HG03521 (cell line): ENCODE results near the gene LCE1E.

ENCODE experiments used
- ATAC-seq: cut with Tn5 transposase; IDR thresholded peaks from one replicate; pipeline ENCODE4 v1.9.1; 2021; ENCODE audit warnings: mild to moderate bottlenecking, moderate library complexity; ENCODE audit not compliant: unreplicated experiment

LCE1E gene, protein sequence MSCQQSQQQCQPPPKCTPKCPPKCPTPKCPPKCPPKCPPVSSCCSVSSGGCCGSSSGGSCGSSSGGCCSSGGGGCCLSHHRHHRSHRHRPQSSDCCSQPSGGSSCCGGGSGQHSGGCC

DNA sequence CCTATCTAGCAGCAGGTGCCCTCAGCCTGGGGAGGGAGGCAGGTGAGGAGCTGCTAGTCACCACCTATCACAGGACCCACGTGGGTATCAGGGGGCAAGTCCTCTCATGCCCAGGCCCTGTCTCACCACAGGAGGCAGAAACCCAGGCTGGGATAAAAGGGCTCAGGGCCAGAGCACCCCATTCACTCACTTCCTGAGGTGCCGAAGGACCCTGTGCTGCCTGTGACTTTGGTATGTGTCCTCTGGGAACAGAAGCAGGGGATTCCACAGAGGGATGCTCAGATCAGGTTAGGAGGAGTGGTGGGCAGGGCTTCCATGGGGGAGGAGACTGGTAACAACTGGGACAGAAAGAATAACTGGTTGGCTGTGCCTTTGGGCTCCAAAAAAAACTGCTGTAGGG lies at the start of gene LCE1E:
Gene LCE1E, plus strand, starts transcription at position 181 of the 400 bp plus-strand sequence. CDS start 1,043 bp downstream, outside the sequence.
- ATAC-seq = no peak

GRCh38 chr1:152737997-152738396 lies 48.1 kb upstream of the LCE1E start:
- ATAC-seq = no peak

- ATAC-seq = no peak
Observed at GRCh38 chr1:152739841-152740240, 46.2 kb upstream of the LCE1E start.

DNA sequence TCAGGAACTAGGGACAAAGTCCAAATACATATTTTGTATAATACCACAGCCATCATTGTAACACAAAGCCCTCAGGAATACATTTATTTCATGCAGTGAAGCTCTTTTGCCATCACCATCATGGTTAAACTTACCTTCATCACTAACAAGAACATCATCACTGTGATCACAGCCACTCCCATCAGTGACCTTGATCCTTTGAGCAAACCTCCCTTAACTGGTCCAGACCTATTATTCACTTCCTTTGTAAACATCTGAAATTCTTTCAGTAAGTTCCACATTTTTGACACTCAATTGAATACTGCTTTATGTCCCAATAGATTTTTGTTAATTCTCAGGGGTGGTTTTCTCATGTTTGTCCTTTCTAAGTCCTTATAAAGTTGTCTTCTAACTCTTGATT lies 44.4 kb upstream of the LCE1E start:
- ATAC-seq = no peak

- no peak for ATAC-seq
Observed at GRCh38 chr1:152743371-152744145, 42.5 kb upstream of the LCE1E start.

DNA sequence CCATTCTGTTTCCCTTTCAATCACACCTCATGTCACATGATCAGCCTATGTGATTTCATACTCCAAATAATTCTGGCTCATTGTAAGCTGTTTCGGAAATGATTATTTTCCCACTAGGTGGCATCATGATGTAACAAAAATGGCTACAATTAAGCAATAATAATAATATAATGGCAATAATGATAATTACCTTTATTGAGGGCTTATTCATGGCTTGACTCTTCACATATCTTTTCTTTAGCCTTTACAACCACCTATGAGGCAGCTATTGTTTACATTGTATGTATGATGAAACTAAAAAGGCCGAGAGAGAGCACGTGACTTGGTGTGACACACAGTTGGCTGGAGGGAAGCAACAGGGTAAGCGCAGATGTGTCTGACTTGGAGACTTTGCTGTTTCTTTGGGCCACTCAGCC lies 40.8 kb upstream of the LCE1E start:
- ATAC-seq = no peak

DNA sequence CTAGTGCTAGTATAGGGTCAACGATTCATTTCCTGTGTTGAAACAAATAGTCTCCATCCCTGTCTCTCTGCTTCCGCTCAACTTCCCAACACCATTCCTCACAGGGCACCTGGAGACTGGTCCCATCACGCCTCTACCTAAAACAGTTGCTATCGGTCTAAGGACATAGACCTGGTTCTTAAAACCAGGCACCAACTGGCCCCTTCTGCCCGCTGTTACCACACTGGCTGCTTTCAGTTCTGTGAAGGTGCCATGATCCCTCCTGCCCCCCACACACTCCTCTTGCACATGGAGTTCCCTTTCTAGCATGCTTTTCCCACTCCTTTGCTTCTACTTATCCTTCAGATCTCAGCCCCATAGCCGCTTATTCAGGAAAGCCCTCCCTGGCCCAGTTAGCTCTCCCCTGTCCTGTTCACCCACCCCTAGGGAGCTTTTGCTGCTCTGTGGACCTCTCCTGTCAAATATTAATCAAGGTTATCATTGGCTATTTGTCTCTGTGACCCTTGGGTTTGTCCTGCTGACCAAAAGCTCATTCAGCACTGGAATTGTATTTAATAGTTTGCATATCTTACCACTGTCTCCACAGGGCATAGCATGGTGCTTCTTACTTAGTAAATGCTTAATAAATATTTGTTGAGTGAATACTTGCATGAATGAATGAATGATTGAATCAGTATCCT lies 40.2 kb upstream of the LCE1E start:
- ATAC-seq = no peak

DNA sequence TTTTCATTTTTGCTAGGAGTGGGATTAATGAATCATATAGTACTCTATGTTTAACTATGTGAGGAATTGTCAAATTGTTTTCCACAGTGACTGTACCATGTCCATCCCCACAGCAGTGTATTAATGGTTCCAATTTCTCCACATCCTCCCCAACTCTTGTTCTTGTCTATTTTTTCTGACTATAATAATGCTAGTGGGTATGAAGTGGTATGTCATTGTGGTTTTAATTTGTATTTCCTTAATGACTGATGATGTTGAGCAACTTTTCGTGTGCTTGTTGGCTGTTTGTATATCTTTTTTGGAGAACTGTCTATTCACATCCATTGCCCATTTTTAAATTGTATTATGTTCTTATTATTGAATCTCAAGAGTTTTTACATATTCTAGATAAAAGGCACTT lies 38.2 kb upstream of the LCE1E start:
- ATAC-seq = no peak

DNA sequence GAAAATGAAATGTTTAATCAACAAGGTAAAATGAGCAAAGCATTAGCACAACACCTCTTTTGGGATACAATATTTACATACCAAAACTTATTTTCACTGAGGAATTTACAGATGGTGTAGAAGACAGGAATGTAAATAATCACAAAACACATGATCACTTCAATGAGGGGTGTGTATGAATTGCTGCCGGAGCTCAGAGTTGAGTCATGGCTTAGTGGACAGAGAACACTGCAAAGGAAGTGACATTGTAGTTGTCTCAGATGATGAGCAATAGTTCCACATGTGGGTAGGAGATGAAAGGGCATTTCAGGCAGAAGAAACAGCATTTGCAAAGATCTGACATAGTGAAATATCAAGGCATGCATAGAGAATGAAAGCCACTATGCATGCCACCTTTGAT lies 33.8 kb upstream of the LCE1E start:
- no peak for ATAC-seq

GRCh38 chr1:152753586-152753985 lies 32.5 kb upstream of the LCE1E start:
- no peak for ATAC-seq

DNA sequence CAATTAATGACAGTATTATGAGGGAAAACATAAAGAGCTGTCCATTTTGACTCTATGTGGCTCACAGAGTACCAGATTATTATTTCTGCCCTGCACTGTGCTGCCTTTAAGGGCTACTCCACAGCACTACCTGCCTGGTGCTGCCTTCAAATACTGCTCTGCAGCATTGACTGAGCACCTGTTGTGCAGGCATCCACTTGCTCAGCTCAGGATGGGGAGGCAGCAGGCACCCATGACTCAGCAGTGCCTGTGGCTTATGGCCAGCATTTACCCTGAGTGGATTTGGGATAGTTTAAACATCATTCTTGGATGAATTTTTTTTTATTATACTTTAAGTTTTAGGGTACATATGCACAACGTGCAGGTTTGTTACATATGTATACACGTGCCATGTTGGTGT lies 29.2 kb upstream of the LCE1E start:
- ATAC-seq = no peak

- no peak for ATAC-seq
Observed at GRCh38 chr1:152757747-152758146, 28.3 kb upstream of the LCE1E start, which contains the start of gene KPRP. Gene KPRP, plus strand, starts transcription at chr1:152758025. Its CDS starts 1,564 bp downstream, at chr1:152759589.

DNA sequence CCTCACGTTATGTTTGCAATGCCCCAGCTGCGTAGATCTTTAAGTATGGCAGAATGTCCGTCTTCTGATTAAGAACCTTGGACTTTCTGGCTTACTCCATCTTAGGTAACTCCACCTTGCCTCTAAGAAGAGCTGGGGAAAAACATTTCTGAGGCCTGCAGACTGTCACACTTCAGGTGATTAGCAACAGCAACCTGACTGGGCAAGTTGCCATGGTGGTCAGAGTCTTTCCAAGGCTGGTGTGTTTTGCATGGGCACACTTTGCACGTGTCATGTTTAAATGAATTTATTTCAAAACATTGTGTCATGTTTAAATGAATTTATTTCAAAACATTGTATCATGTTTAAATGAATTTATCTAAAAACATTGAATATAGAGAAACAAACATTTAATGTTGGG lies 27.4 kb upstream of the LCE1E start:
- no peak for ATAC-seq

DNA sequence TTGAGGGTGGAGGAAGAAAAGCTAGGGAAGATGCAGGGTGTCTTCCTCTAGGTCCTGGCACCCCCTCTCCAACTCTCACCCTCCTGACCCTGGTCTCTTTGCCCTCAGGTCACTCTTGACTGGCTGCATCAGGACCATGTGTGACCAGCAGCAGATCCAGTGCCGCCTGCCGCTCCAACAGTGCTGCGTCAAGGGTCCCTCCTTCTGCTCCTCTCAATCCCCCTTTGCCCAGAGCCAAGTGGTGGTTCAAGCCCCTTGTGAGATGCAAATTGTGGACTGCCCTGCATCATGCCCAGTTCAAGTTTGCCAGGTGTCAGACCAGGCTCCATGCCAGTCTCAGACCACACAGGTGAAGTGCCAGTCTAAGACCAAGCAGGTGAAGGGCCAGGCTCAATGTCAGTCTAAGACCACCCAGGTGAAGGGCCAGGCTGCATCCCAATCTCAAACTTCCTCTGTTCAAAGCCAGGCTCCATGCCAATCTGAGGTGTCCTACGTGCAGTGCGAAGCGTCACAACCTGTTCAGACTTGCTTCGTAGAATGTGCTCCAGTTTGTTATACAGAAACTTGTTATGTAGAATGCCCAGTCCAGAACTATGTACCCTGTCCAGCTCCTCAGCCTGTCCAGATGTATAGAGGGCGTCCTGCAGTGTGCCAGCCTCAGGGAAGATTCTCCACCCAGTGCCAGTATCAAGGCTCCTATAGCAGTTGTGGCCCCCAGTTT lies 26.4 kb upstream of the LCE1E start:
- ATAC-seq = no peak

GRCh38 chr1:152760551-152761190 lies 25.4 kb upstream of the LCE1E start:
- ATAC-seq = no peak

DNA sequence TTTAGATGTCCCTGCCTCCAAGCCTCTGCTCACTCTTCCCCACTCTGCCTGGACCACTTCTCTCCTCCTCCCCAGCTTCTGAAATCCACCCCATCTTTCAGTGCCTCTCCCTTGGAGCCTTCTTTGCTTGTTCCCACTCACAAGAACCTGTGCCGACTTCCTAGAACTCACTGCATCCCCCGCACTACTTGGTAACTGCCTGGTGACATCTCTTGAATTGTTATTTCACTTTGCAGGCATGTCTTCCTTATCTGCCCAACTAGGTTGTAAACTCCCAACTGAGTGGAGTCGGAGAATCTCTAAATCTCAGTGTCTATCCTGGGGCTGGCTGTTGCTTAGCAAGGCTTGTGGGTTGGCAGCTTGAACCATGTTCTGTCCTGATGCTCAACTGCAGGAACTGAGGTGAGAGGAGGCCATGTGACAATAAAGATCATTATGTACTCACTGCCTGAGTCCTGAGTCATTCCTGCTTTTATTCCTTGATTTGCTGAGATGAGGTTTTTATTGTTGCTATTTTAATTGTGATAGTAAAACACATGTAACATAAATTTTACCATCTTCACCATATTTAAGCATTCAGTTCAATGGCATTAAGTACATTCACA lies 24.3 kb upstream of the LCE1E start:
- no peak for ATAC-seq

- ATAC-seq = no peak
Observed at GRCh38 chr1:152768847-152769533, 17.1 kb upstream of the LCE1E start.

GRCh38 chr1:152770411-152770810 lies 15.6 kb upstream of the LCE1E start:
- no peak for ATAC-seq

GRCh38 chr1:152774875-152775274 lies 11.2 kb upstream of the LCE1E start, which contains the start of gene LCE1F:
Gene LCE1F, plus strand, starts transcription at chr1:152775140. Its CDS starts 1,232 bp downstream, at chr1:152776372.
- no peak for ATAC-seq

DNA sequence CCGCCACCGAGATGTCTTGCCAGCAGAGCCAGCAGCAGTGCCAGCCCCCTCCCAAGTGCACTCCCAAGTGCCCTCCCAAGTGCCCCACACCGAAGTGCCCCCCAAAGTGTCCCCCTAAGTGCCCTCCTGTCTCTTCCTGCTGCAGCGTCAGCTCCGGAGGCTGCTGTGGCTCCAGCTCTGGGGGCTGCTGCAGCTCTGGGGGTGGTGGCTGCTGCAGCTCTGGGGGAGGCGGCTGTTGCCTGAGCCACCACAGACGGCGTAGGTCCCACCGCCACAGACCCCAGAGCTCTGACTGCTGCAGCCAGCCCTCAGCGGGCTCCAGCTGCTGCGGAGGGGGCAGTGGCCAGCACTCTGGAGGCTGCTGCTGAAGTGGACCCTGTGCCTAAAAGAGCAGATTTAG lies 9.7 kb upstream of the LCE1E start:
- ATAC-seq = no peak
